GM19023 (cell line): ENCODE measurements around the gene TNFRSF25.
"Not testable (repeated sequence)": the region's sequence is repeated elsewhere in the genome, so short reads cannot be mapped to it uniquely, and the experiment has no call there.

Experiments used
- ATAC-seq: cut with Tn5 transposase; IDR thresholded peaks from one replicate; pipeline ENCODE4 v1.9.1; 2021; ENCODE audit warnings: mild to moderate bottlenecking, moderate library complexity; ENCODE audit not compliant: unreplicated experiment

The TNFRSF25 gene

DNA sequence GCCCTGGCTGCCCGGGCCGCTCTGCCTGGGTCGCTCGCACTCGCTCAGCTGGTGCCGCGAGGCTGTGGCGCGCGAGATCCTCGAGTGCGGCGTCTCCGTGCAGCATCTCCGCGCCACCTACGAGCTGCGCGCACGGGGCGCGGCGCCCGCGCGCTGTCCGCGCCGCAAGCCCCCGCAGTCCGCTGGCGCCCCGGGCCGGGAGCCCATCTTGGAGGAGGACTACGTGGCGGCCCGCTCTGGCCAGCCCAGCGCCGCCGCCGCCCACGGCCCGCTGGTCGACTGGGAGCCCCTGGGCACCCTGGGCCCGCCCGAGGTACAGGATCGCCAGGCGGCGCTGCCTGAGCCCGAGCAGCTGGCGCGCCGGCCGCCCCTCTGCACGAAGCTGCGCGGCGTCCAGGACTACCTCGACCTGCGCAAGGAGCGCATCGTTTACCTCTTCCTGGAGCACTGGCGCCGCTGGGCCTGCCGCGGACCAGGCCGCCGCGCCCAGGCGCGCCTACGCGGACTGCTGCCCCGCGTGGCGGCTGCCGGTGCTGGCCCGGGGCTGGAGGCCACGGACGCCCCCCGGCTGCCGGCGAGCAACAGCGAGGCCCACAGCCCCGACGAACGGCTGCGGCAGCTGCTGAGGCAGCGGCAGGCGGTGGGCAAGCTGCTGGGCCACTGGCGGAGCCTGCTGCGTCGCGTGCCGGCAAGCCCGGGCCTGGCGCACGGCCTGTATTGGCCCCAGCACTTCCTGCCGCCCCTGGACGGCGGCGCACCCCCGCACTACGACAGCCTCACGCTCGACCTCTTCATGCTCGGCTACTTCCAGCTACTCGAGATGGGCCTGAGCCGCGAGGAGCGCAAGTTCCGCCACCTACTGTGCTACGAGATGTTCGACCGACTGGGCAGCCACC, 10.9 kb downstream of the TNFRSF25 start:
- no peak for ATAC-seq

DNA sequence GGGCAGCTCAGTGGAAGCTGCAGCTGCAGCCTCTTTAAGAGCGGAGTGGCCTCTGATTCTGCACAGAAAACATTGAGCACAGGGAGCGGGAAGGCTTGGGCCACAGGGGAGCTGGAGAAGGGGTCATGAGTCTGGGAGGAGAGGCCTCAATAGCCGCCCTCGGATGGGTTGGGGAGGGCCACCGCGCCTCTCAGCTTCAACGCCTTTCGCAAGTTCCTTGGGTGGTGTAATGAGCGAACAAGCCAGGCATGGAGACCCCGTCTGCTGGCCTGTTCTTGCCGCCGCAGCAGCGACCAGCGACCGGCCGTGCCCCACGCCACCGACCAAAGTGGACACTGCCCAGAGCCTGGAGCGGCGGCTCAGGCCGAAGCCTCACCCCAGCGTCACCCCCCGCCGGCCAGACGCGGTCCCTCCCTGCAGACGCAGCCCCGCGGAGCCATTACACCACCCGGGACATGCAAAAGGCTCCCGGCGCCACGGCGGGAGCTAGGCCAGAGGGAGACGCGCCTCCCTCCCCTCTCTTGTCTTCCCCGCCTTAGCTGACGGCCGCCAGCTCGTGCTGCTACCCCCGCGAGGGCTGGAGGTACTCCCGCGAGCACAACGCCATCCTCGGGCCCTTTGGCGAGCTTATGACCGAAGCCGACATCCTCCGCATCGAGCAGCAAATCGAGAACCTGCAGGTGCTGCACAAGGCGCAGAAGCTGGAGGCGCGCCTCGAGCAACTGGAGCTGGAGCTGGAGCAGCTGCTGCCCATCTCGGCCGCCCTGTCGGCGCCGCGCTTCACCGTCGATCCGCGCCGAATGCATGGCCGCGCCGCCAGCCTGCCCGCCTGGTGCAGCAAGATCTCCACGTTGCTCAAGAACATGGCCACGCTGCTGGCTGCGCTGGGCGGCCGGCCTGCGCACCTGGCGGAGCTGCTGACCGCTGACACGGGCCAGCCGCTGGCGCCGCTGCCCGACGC, 11.8 kb downstream of the TNFRSF25 start:
- not testable (repeated sequence) for ATAC-seq

GRCh38 chr1:6450943-6451373, 15.0 kb downstream of the TNFRSF25 start:
- no peak for ATAC-seq

DNA sequence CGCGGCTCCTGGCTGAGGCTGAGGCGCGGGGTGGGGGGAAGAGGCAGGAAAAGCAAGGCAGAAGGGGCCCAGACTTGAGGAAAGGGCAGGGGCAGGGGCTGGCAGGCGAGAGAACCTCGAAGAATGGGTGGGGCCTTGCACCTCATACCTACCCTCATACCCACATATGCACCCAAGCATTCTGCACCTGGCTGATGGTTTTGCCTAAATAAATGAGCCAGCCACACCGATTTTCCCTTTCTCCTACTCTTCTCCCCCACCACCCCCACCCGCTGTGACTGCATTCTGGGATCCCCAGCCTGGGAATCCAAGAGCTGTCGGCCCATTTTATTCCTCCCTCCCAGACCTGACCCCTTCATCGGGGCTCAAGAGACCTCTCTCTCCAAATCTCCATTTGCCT, 15.5 kb downstream of the TNFRSF25 start:
- ATAC-seq: not testable (repeated sequence)

DNA sequence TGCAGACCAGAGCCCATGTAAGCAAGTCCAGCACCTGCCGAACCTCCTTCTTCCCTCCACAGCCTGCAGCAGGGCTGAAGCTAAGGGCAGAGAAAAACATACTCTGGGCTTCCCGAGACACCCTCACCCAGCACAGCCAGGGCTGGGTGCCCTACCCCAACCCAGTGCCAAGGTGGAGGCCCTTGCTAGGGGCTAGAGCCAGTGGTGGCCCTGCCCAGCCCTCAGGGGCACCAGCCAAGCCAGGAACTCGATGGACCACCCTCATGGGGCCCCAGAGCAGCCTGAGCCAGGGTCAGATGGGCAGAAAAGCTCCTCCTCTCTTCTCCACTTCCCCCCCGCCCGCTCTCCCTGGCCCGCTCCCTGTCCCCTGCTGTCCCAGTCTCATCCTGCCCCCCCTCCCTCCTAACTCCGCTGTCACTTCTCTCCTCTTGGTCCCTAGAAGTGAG, 15.9 kb downstream of the TNFRSF25 start:
- no peak for ATAC-seq

GRCh38 chr1:6448749-6449631, 17.0 kb downstream of the TNFRSF25 start:
- no peak for ATAC-seq

- ATAC-seq: no peak
Measured at GRCh38 chr1:6447818-6448748, 17.9 kb downstream of the TNFRSF25 start.

DNA sequence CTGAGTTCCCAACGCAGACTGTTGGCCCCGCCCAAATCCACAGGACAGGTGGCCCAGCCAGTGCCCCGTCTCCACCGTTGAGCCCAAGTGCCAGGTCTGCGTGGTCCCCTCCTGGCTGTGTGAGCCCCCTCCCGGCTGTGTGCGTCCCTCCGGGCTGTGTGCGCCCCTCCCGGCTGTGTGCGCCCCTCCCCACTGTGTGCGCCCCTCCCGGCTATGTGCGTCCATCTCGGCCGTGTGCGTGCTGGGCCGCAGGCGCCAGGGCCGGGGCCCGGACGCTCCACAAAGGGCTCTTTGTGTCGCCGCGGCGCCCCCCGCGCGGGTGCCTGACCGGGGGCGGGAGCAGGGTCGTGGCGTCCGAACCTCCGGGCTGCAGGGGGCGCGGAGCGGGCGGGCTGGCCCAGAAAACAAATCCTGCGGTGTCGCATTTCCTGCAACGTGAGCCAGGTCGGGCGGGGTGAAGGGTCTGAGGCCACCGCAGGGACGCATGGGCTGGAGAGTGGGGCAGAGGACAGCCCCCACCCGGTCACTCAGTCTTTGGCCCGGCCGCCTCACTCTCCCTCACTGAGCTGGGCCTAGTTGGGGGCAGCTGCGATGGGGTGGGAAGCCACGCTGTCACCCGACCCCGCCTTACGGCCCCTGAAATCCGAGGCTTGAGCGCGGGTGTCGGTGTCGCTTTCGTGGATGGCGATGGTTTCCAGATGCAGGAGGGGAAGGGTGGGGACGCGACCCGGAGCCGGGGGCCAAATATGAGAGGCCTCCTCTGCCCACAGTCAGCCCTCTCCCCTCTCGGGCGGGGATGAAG, 18.8 kb downstream of the TNFRSF25 start:
- ATAC-seq: no peak

DNA sequence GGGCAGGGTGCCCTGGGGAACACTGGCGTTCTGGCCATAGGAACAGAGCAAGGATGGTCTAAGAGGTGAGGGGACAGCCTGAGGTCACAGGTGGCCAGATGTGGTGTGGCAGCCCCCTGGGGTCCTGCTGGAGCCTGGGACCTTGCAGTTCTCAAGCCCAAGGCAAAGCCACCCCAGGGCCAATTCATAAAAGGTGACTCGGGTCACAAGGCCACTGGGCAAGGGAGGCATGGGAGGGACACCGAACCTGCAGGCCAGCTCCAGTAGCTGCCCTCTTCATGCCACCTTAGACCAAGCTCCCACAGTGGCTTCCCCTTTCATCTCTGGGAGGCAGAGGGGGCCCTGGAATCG, 19.3 kb downstream of the TNFRSF25 start:
- ATAC-seq: no peak

GRCh38 chr1:6445929-6446328, 20.0 kb downstream of the TNFRSF25 start:
- not testable (repeated sequence) for ATAC-seq

DNA sequence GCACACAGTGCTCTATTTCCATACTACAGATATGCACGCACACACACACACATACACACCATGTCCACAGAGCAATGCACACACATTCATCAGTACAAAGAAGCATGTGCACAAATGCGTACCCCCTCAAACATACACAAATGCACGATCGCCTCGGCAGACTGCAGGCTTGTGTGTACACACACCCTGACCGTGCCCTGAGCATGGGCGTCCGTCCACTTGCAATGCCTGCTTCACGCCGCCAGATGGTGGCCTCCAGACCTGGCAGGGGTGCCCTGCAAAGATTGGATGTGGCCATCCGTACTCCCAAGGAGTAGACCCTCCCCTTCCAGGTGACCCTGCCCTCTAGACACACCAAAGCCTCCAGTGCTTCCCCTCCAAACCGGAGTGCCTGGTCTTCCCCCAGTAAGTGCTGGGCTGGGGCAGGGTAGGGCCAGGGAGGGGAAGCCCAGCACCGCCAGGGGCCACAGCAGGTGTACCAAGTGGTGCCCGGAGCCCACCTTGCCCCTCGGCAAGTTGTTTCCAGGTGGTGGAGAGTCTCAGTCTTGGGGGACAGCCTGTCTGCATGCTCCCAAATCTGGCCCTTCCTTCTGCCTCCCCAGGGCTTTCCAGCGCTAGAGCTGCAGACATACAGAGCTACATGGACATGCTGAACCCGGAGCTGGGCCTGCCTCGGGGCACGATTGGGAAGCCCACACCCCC, 20.8 kb downstream of the TNFRSF25 start:
- ATAC-seq: no peak

GRCh38 chr1:6444377-6444776, 21.6 kb downstream of the TNFRSF25 start:
- no peak for ATAC-seq

- ATAC-seq: no peak
Measured at GRCh38 chr1:6443339-6444115, 22.4 kb downstream of the TNFRSF25 start.

DNA sequence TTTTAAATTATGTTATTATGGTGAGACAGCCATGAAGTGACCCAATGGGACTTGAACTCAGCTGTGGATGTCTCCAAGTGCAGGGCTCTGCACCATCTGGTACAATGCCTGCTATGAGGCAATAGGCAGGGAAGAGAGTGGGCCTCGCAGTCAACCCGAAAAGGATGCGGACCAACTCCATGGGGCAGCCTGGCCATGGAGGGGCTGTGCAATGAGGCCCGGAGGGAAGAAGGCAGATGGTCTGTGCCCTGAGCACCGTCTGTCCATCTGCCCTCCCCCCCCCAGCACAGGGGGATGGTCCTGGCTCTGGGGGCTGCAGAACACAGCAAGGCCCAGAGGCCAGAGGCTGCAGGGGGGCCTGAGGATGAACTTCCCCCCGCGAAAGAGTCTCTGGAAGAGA, 24.4 kb downstream of the TNFRSF25 start:
- ATAC-seq: no peak

- ATAC-seq: no peak
Measured at GRCh38 chr1:6440198-6441126, 25.5 kb downstream of the TNFRSF25 start.

DNA sequence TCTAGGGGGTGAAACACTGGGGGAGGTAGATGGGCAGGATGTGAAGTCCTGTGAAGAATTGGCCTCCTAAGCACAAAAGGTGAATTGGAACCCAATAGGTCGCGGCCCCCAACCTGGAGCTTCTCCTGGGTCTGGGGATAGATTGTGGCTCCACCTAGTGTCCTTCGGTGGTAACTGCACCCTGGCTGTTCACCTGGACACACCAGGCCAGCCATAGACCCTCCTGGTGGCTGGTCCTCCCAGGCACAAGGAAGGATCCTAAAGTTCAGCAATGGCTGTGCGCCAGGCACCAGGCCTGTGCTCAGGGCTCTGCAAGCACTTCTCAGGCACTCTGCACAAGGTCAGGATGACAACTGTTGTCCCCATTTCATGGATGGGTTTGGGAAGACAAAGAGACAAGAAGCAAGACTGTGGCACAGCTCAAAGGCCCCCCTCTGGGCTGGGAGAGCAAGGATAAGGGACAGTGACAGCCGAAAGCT, 27.9 kb downstream of the TNFRSF25 start:
- ATAC-seq: no peak
